ENCODE measurements around the gene C1orf198. TPM values are rescaled to one million over a fixed set of nuclear protein-coding genes. Genes with fewer than 3 reads are reported as not detected.

The C1orf198 gene
- total and polyA plus RNA-seq, 4 donors, result 3.9 to 11.1 (median 10.4) TPM

DNA sequence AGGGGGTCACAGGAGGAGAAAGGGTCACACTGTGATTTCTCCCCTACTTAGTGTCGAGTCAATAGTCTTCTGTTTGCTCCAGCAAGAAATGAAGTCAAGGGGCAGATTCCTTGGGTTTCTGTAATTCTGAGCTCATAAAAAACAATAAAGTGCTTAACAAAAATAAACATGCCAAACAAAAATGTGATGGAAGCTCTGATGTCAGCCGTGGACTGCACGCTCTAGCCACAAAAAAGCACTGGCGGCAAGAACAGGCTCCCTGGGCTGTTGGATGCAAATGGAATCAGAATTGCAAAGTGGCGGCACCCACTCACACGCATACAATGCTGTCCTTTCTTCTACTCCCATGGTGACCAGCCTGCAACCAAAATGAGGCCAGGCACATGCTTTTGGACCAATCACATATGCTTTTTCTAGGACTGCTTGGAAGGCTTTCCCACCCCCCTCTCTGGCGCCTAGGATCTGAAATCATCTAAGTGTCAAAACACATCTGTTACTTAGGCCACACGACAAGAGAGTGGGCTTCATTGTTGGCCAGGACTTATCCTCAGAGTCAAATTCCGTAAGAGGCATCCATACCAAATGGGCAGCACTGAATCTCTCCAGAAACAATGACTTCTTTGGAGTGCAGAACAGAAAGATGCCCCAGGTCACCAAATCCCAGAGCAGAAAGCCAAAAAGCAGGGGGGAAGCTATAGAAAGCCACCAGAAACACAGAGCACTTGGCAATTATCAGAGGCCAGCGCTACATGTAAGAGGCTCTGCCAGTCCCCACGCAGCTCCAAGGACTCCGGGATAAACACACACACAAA lies 9.2 kb downstream of the C1orf198 start:
- DNase-seq (ENCODE audit: low spot score), result no peak
- H3K27ac ChIP-seq (ENCODE audit: low read depth in 1 of 2, low read length in 2 of 2), result no peak overlapping the region
- H3K36me3 ChIP-seq (ENCODE audit: control insufficient read depth in 4 of 4, insufficient read depth in 3 of 4, low read depth in 1 of 4, low read length in 3 of 4), result peaks cover 0 to 3% (median 0%) of the 10 kb centered on the region in 4 donors
- H3K4me1 ChIP-seq (ENCODE audit: control insufficient read depth in 4 of 4, insufficient read depth in 4 of 4, low read length in 3 of 4), result no peaks in the 10 kb centered on the region
- 84% methylated on average over 12 of the region's 12 CpGs for WGBS
- no peaks in the 10 kb centered on the region for H3K27me3 ChIP-seq (ENCODE audit: control insufficient read depth in 4 of 4, insufficient read depth in 4 of 4, low read length in 3 of 4)
- no peaks in the 10 kb centered on the region for H3K9me3 ChIP-seq (ENCODE audit: control insufficient read depth in 4 of 4, low read length in 3 of 4)
- TF ChIP-seq, protein P1, sequence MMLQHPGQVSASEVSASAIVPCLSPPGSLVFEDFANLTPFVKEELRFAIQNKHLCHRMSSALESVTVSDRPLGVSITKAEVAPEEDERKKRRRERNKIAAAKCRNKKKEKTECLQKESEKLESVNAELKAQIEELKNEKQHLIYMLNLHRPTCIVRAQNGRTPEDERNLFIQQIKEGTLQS (IDR thresholded peaks at IDR 0.05), result no peak
- no peak for TF ChIP-seq GABPA (IDR thresholded peaks at IDR 0.05 in 1 of 2, conservative IDR thresholded peaks at IDR 0.05 in 1 of 2)
- TF ChIP-seq RXRA (IDR thresholded peaks at IDR 0.05), result peak in 1 of 2 donors; percentile 29
- no peak for TF ChIP-seq HNF4G (IDR thresholded peaks at IDR 0.05)
- TF ChIP-seq NR2F2 (IDR thresholded peaks at IDR 0.05), result peak; percentile 26
- no peak for TF ChIP-seq FOXA1 (IDR thresholded peaks at IDR 0.05)
- no peak for TF ChIP-seq SP1 (IDR thresholded peaks at IDR 0.05)
- no peak overlapping the region for H3K4me3 ChIP-seq (ENCODE audit: low read depth in 1 of 3, low read length in 3 of 3)
- no peak overlapping the region for H3K9ac ChIP-seq (ENCODE audit: low read depth in 1 of 2, low read length in 2 of 2)

DNA sequence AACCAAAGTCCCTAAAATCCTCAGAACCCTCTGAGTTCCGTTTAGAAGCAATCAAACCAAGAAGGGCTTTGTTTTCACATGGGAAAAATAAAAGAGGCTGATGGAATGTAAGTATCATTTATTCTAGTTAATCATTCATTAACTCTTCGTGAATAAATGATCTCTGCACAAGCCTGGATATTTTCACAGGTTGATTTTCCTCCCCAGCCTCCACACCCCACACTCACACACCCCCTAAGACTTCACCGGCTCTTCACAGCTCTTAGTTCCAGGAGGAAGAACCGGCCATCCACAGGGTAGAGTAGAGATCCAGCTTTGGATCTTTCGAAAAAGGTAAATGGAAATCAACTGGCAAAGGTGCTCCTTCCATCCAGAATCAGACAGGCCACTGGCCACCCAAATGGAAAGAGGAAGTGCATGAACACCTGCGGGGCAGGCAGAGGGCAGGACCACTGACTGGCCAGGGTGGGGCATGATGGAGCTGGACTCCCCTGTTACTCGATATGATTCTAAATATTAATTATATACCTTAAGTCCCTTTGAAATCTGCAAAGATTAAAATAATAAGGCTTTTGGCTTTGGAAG lies 10.0 kb downstream of the C1orf198 start:
- no peak overlapping the region for H3K27ac ChIP-seq (ENCODE audit: low read depth in 1 of 2, low read length in 2 of 2)
- H3K4me1 ChIP-seq (ENCODE audit: control insufficient read depth in 4 of 4, insufficient read depth in 4 of 4, low read length in 3 of 4), result no peaks in the 10 kb centered on the region

More for the DNA sequence above, 10.0 kb downstream of the C1orf198 start:
- no peak overlapping the region for H3K9ac ChIP-seq (ENCODE audit: low read depth in 1 of 2, low read length in 2 of 2)
- DNase-seq (ENCODE audit: low spot score), result no peak
- 87% methylated on average over 7 of the region's 7 CpGs for WGBS
- H3K4me3 ChIP-seq (ENCODE audit: low read depth in 1 of 3, low read length in 3 of 3), result no peak overlapping the region
- H3K9me3 ChIP-seq (ENCODE audit: control insufficient read depth in 4 of 4, low read length in 3 of 4), result no peaks in the 10 kb centered on the region
- H3K27me3 ChIP-seq (ENCODE audit: control insufficient read depth in 4 of 4, insufficient read depth in 4 of 4, low read length in 3 of 4), result no peaks in the 10 kb centered on the region
- H3K36me3 ChIP-seq (ENCODE audit: control insufficient read depth in 4 of 4, insufficient read depth in 3 of 4, low read depth in 1 of 4, low read length in 3 of 4), result peaks cover 0 to 3% (median 0%) of the 10 kb centered on the region in 4 donors
- TF ChIP-seq, protein P2, sequence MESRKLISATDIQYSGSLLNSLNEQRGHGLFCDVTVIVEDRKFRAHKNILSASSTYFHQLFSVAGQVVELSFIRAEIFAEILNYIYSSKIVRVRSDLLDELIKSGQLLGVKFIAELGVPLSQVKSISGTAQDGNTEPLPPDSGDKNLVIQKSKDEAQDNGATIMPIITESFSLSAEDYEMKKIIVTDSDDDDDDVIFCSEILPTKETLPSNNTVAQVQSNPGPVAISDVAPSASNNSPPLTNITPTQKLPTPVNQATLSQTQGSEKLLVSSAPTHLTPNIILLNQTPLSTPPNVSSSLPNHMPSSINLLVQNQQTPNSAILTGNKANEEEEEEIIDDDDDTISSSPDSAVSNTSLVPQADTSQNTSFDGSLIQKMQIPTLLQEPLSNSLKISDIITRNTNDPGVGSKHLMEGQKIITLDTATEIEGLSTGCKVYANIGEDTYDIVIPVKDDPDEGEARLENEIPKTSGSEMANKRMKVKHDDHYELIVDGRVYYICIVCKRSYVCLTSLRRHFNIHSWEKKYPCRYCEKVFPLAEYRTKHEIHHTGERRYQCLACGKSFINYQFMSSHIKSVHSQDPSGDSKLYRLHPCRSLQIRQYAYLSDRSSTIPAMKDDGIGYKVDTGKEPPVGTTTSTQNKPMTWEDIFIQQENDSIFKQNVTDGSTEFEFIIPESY (IDR thresholded peaks at IDR 0.05), result no peak
- TF ChIP-seq, protein P3, sequence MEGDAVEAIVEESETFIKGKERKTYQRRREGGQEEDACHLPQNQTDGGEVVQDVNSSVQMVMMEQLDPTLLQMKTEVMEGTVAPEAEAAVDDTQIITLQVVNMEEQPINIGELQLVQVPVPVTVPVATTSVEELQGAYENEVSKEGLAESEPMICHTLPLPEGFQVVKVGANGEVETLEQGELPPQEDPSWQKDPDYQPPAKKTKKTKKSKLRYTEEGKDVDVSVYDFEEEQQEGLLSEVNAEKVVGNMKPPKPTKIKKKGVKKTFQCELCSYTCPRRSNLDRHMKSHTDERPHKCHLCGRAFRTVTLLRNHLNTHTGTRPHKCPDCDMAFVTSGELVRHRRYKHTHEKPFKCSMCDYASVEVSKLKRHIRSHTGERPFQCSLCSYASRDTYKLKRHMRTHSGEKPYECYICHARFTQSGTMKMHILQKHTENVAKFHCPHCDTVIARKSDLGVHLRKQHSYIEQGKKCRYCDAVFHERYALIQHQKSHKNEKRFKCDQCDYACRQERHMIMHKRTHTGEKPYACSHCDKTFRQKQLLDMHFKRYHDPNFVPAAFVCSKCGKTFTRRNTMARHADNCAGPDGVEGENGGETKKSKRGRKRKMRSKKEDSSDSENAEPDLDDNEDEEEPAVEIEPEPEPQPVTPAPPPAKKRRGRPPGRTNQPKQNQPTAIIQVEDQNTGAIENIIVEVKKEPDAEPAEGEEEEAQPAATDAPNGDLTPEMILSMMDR (IDR thresholded peaks at IDR 0.05; ENCODE audit: low read depth, low read length, missing input control), result no peak
- TF ChIP-seq NR2F2 (IDR thresholded peaks at IDR 0.05) (no peak), HNF4A (conservative IDR thresholded peaks at IDR 0.05) (no peak), TAF1 (conservative IDR thresholded peaks at IDR 0.05) (no peak), EGR1 (IDR thresholded peaks at IDR 0.05; ENCODE audit: low read depth in 2 of 2) (no peak), YY1 (IDR thresholded peaks at IDR 0.05) (no peak), HNF4G (IDR thresholded peaks at IDR 0.05) (no peak)
- TF ChIP-seq, protein P4, sequence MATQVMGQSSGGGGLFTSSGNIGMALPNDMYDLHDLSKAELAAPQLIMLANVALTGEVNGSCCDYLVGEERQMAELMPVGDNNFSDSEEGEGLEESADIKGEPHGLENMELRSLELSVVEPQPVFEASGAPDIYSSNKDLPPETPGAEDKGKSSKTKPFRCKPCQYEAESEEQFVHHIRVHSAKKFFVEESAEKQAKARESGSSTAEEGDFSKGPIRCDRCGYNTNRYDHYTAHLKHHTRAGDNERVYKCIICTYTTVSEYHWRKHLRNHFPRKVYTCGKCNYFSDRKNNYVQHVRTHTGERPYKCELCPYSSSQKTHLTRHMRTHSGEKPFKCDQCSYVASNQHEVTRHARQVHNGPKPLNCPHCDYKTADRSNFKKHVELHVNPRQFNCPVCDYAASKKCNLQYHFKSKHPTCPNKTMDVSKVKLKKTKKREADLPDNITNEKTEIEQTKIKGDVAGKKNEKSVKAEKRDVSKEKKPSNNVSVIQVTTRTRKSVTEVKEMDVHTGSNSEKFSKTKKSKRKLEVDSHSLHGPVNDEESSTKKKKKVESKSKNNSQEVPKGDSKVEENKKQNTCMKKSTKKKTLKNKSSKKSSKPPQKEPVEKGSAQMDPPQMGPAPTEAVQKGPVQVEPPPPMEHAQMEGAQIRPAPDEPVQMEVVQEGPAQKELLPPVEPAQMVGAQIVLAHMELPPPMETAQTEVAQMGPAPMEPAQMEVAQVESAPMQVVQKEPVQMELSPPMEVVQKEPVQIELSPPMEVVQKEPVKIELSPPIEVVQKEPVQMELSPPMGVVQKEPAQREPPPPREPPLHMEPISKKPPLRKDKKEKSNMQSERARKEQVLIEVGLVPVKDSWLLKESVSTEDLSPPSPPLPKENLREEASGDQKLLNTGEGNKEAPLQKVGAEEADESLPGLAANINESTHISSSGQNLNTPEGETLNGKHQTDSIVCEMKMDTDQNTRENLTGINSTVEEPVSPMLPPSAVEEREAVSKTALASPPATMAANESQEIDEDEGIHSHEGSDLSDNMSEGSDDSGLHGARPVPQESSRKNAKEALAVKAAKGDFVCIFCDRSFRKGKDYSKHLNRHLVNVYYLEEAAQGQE (IDR thresholded peaks at IDR 0.05), result no peak
